ENCODE measurements around the gene NLE1.
"Not testable (repeated sequence)": the region's sequence is repeated elsewhere in the genome, so short reads cannot be mapped to it uniquely, and the experiment has no call there.

Gene NLE1

DNA sequence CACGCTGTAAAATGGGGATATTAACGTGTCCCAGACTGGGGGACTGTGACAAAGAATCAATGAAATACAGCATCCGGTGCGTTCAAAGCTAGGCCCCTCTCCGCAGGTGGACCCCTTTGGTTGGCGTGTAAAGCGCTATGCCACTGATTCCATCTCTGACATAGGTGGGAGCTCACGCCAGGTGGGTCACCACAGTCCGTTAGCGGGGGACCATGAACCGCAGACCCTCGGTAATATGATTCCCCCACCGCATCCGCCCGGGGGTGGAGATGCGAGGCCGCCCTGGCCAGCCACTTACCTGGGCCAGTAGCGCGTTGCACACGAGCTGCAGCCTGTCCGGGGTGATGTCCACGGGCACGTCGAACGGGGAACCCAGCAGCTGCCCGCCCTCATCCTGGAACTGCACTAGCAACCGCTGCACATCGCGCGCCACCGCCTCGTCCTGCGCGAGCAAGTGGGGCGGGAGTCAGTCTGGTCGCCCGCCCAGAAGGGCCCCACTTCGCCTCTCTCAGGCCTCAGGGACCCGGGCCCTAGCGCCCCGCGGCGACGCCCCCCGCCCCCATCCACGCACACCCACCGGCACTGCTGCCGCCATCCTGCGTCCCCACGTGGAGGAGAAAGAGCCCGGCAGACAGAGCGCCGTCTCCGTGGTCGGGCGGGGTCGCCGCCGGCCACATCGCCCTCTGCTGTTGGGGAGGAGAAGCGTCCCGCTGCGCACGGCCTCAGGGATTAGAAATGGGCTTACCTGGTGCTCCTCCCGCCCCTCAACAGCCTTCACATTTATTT, at the start of gene NLE1:
Gene NLE1 (minus strand): TSS at position 623 of the 786 bp plus-strand sequence. CDS start 28 bp downstream, at position 595.
- DNase-seq: peak; percentile 95

DNA sequence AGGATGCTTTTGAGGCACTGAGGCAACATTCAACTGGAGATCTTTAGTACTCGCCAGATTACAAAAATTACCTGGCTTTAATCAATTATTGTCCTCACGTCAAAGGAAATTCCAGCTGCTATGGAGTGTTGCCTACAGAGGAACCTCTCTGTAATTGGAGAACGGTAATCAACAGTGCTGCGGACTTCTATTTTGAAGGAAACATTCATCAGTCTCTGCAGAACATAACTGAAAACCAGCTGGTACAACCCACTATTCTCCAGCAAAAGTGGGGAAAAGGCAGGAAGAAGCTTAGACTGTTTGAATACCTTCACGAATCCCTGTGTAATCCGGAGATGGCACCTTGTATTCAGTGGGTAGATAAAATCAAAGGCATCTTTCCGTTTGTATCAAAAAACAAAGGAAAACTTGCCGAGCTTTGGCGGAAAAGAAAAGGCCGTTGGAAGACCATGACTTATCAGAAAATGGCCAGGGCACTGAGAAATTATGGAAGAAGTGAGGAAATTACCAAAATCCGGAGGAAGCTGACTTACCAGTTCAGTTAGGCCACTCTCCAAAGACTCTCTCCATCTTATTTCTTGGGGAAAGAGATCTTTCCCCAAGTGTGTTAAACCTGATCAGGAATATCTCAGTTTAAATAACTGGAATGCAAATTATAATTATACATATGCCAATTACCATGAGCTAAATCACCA, 49.0 kb upstream of the NLE1 start:
- DNase-seq: no peak

- DNase-seq: no peak
Measured at GRCh38 chr17:35189291-35189690, 47.2 kb upstream of the NLE1 start.

DNA sequence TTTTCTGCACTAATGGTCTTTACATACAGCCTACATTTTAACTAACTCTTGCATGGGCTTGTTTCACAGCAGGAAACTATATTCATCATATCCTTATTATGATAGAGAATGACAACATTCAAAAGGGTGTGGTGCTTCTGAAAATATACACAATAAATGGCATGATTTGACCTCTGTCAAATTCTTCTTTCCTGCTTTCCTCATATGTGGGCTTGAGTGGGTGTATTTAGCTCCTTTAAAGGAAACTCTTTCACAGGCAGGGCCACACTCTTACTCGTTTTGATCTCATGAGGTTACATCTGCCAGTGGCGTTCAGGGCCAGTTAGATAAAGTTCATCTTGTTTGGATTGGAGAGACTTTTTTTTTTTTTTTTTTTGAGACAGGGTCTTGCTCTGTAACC, 46.0 kb upstream of the NLE1 start:
- DNase-seq: no peak

- no peak for DNase-seq
Measured at GRCh38 chr17:35187481-35187880, 45.4 kb upstream of the NLE1 start.

DNA sequence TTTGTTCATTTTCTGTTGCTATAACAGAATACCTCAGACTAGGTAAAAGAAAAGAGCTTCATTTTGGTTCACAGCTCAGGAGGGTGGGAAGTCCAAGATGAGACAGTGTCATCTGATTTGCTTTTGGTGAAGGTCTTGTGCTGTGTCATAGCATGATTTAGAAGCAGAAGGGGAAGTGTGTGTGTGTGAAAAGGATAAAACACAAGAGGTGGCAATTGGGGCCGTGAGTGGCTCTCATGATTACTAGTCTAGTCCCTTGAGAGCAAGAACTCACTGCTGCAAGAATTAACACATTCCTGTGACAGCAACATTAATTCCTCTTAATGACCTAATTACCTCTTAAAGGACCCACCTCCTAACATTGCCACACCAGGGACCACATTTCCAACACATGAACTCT, 43.7 kb upstream of the NLE1 start:
- no peak for DNase-seq

- no peak for DNase-seq
Measured at GRCh38 chr17:35184274-35184673, 42.2 kb upstream of the NLE1 start.

DNA sequence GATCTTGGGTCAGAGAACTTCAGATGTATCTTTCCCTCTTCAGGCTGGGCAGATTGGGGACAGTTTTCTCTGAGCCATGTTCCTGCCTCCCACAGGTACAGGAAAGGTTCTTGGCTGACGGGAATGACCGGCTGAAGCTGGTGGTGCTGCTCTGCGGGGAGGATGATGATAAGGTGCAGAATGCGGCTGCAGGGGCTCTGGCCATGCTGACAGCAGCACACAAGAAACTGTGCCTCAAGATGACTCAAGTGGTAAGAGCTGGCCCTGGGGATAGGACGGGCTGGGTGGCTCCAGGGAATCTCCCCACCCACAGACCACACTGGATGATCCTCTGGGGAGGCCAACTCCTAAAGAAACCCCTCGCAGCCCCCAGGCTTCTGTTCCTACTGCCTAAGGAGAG, 41.2 kb upstream of the NLE1 start:
- no peak for DNase-seq

GRCh38 chr17:35179379-35179778, 37.3 kb upstream of the NLE1 start:
- not testable (repeated sequence) for DNase-seq

DNA sequence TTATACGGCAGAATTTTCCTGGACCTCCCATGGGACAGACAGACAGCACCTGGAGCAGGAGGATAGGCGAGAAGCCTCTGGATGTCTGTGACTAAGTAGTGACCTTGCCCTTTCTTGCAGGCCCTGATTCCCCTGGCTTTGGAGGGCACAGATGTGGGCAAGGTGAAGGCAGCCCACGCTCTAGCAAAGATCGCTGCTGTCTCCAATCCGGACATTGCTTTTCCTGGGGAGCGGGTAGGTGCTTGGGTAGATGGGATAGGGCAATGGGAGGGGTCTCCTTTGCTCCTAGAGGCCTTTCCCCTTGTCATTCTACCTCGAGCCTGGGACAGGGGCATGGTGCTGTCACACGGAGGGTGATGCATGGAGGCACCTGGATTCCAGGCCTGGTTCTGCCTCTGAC, 34.8 kb upstream of the NLE1 start:
- DNase-seq: no peak

GRCh38 chr17:35175638-35176415, 33.7 kb upstream of the NLE1 start:
- DNase-seq: no peak

- no peak for DNase-seq
Measured at GRCh38 chr17:35174835-35175334, 32.8 kb upstream of the NLE1 start.

DNA sequence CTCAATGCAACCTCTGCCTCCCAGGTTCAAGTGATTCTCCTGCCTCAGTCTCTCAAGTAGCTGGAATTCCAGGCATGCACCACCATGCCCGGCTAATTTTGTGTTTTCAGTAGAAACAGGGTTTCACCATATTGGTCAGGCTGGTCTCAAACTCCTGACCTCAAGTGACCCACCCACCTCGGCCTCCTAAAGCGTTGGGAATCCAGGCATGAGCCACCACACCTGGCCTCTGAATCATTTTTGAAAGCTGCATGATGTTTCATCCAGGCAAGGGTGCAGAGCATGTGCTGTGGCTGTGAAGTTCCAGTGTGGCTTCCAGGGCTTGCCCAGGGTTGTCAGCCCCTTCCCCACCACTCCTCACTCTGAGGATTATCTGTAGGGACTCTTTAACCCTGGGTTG, 30.2 kb upstream of the NLE1 start:
- not testable (repeated sequence) for DNase-seq

GRCh38 chr17:35171834-35172233, 29.7 kb upstream of the NLE1 start:
- no peak for DNase-seq

- DNase-seq: no peak
Measured at GRCh38 chr17:35170968-35171771, 29.1 kb upstream of the NLE1 start.

GRCh38 chr17:35169835-35170363, 27.8 kb upstream of the NLE1 start:
- no peak for DNase-seq

GRCh38 chr17:35167666-35168065, 25.6 kb upstream of the NLE1 start:
- DNase-seq: no peak

GRCh38 chr17:35167046-35167445, 24.9 kb upstream of the NLE1 start:
- no peak for DNase-seq

GRCh38 chr17:35166526-35166925, 24.4 kb upstream of the NLE1 start:
- DNase-seq: no peak

GRCh38 chr17:35164716-35165115, 22.6 kb upstream of the NLE1 start:
- DNase-seq: no peak

GRCh38 chr17:35163886-35164285, 21.8 kb upstream of the NLE1 start:
- no peak for DNase-seq

DNA sequence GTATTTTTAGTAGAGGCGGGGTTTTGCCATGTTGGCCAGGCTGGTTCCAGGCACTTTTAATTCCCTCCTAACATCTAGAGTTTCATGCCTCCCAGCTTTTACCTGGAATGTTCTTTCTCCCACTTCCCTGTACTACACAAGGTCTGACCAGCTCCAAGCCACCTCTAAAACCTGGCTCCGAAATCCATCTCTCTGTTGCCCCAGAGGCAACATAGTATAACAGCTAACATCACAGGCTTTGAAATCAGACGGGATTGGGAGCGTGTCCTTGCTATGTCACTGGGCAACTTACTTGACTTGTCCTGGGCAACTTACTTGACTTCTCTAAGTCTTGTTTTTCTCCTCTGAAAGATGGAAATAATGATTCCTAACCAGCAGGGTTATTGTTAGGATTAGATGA, 20.7 kb upstream of the NLE1 start:
- no peak for DNase-seq
